ENCODE measurements around the gene AQP2. TPM values are rescaled to one million over a fixed set of nuclear protein-coding genes. Genes with fewer than 3 reads are reported as not detected.

AQP2 gene
- total RNA-seq, 5 donors from 2014 or later (not counting 1 experiment from before 2014, with no cell fraction given) = not detected

Other genes starting within 250 kb of the AQP2 start
- gene FMNL3, start 243.3 kb upstream of the AQP2 start, total RNA-seq = 10 to 100 TPM; 34.2 to 45.5 (median 41.1) TPM
- gene TMBIM6, start 209.2 kb upstream of the AQP2 start, total RNA-seq = 100 to 1,000 TPM; 333 to 426 (median 401) TPM
- gene NCKAP5L, start 122.3 kb upstream of the AQP2 start, total RNA-seq = 10 to 100 TPM; 11.1 to 12.9 (median 12.6) TPM
- gene BCDIN3D, start 107.6 kb upstream of the AQP2 start, total RNA-seq = 10 to 100 TPM in 3 of 5 donors, 1 to 10 TPM in 2; 4.7 to 12.8 (median 12.3) TPM
- under 1 TPM in 2 of 5 donors, not detected in 3; 0.25 to 0.30 TPM for gene FAIM2, start 46.8 kb upstream of the AQP2 start, total RNA-seq
- not detected for gene AQP5, start 11.1 kb downstream of the AQP2 start, total RNA-seq
- not detected for gene AQP6, start 22.2 kb downstream of the AQP2 start, total RNA-seq
- gene RACGAP1, start 74.8 kb downstream of the AQP2 start, total RNA-seq = 10 to 100 TPM in 3 of 5 donors, 1 to 10 TPM in 2; 5.5 to 14.8 (median 13.9) TPM
- 1 to 10 TPM; 1.6 to 9.1 (median 5.1) TPM for gene ASIC1, start 106.9 kb downstream of the AQP2 start, total RNA-seq
- gene SMARCD1, start 134.6 kb downstream of the AQP2 start, total RNA-seq = 10 to 100 TPM; 71.8 to 79.8 (median 78.8) TPM
- 1 to 10 TPM in 1 of 5 donors, under 1 TPM in 4; 0.41 to 1.1 (median 0.86) TPM for gene GPD1, start 153.3 kb downstream of the AQP2 start, total RNA-seq
- gene COX14, start 161.5 kb downstream of the AQP2 start, total RNA-seq = 10 to 100 TPM; 38.0 to 49.9 (median 43.9) TPM
- 10 to 100 TPM; 41.1 to 58.5 (median 46.2) TPM for gene CERS5, start 216.6 kb downstream of the AQP2 start, total RNA-seq

All from T-cell (primary cell).